CD14-positive monocyte (primary cell): ENCODE data around the gene SHISA6. TPM values are rescaled to one million over a fixed set of nuclear protein-coding genes. Genes with fewer than 3 reads are reported as not detected.

Experiments
- DNase-seq, 3 donors: peaks; one replicate each; pipeline ENCODE4 v3.0.0-alpha.2; 2011 to 2022
- H2AFZ ChIP-seq: 2 replicates; pipeline ENCODE4 v1.6.0; 2012; ENCODE audit warnings: mild to moderate bottlenecking, low read depth, low read length, inconsistent platforms; ENCODE audit not compliant: insufficient read depth, poor library complexity, severe bottlenecking
- H3K27ac ChIP-seq, 2 donors: 1 replicate in 1 of 2; 2 replicates in 1 of 2; pipeline ENCODE4 v1.5.1; 2012 to 2013; ENCODE audit warnings: low read length in 2 of 2, control low read depth in 1 of 2, inconsistent platforms in 1 of 2, low read depth in 1 of 2, mild to moderate bottlenecking in 1 of 2
- H3K27me3 ChIP-seq, 2 donors: one replicate each; pipeline versions ENCODE4 v1.6.0 to v1.6.1; 2011 to 2013; ENCODE audit warnings: low read length in 2 of 2; ENCODE audit not compliant: control insufficient read depth in 2 of 2, insufficient read depth in 2 of 2
- H3K36me3 ChIP-seq, 2 donors: replicated peaks in 1 of 2; 1 replicate in 1 of 2; 2 replicates in 1 of 2; pipeline versions ENCODE4 v1.5.1 to v1.6.1; 2012 to 2013; ENCODE audit warnings: low read length in 2 of 2, control low read depth in 1 of 2, inconsistent platforms in 1 of 2, mild to moderate bottlenecking in 1 of 2; ENCODE audit not compliant: insufficient read depth in 2 of 2, control insufficient read depth in 1 of 2
- H3K4me1 ChIP-seq, 2 donors: 1 replicate in 1 of 2; 2 replicates in 1 of 2; pipeline versions ENCODE4 v1.5.1 to v1.6.1; 2012 to 2013; ENCODE audit warnings: low read length in 2 of 2, control low read depth in 1 of 2, inconsistent platforms in 1 of 2, mild to moderate bottlenecking in 1 of 2, moderate library complexity in 1 of 2; ENCODE audit not compliant: insufficient read depth in 2 of 2, control insufficient read depth in 1 of 2
- H3K4me2 ChIP-seq: replicated peaks from 2 replicates; pipeline ENCODE3; 2012; ENCODE audit warnings: low read length, moderate library complexity, mild to moderate bottlenecking; ENCODE audit not compliant: poor library complexity, severe bottlenecking; ENCODE audit errors: extremely low read depth
- H3K4me3 ChIP-seq, 3 experiments: fragments of 200-600 bp in 1 of 3; sonication (generic) in 1 of 3; replicated peaks in 1 of 3; 1 replicate in 2 of 3; 2 replicates in 1 of 3; pipeline ENCODE4 v1.5.1; 2011 to 2013; ENCODE audit warnings: low read length in 3 of 3, mild to moderate bottlenecking in 3 of 3, control low read depth in 2 of 3, low read depth in 2 of 3, inconsistent platforms in 1 of 3, moderate library complexity in 1 of 3
- H3K79me2 ChIP-seq: 2 replicates; pipeline ENCODE4 v1.6.0; 2012; ENCODE audit warnings: mild to moderate bottlenecking, control low read depth, inconsistent platforms, low read length, moderate library complexity; ENCODE audit not compliant: insufficient read depth
- H3K9ac ChIP-seq: 2 replicates; pipeline ENCODE4 v1.6.0; 2017; ENCODE audit warnings: low read length, mild to moderate bottlenecking; ENCODE audit not compliant: insufficient read depth, poor library complexity, severe bottlenecking
- H3K9me3 ChIP-seq, 2 donors: replicated peaks in 1 of 2; 1 replicate in 1 of 2; 2 replicates in 1 of 2; pipeline versions ENCODE4 v1.5.1 to v1.6.1; 2012 to 2013; ENCODE audit warnings: low read length in 2 of 2, control low read depth in 1 of 2; ENCODE audit not compliant: control insufficient read depth in 1 of 2, insufficient read depth in 1 of 2
- H4K20me1 ChIP-seq: 2 replicates; pipeline ENCODE4 v1.6.0; 2012; ENCODE audit warnings: mild to moderate bottlenecking, low read length, control low read depth, moderate library complexity; ENCODE audit not compliant: insufficient read depth
- H3K27ac Mint-ChIP-seq, 7 donors: one replicate each; pipeline ENCODE4 v1.8.0; 2020; ENCODE audit warnings: mild to moderate bottlenecking in 7 of 7, mixed read lengths in 7 of 7, moderate library complexity in 6 of 7, inconsistent platforms in 2 of 7
- H3K27me3 Mint-ChIP-seq, 3 donors: one replicate each; pipeline ENCODE4 v1.8.0; 2021 to 2022; ENCODE audit warnings: low read depth in 3 of 3, mild to moderate bottlenecking in 3 of 3, mixed read lengths in 3 of 3, moderate library complexity in 3 of 3, inconsistent platforms in 1 of 3
- H3K36me3 Mint-ChIP-seq, 2 donors: one replicate each; pipeline ENCODE4 v1.8.0; 2020; ENCODE audit warnings: mixed read lengths in 2 of 2, inconsistent platforms in 1 of 2, mild to moderate bottlenecking in 1 of 2
- H3K4me1 Mint-ChIP-seq: one replicate; pipeline ENCODE4 v1.8.0; 2020; ENCODE audit warnings: mild to moderate bottlenecking, mixed read lengths
- H3K4me3 Mint-ChIP-seq, 2 donors: one replicate each; pipeline ENCODE4 v1.8.0; 2020; ENCODE audit warnings: mild to moderate bottlenecking in 2 of 2, mixed read lengths in 2 of 2, moderate library complexity in 1 of 2
- H3K9me3 Mint-ChIP-seq, 7 donors: one replicate each; pipeline ENCODE4 v1.8.0; 2020 to 2022; ENCODE audit warnings: mixed read lengths in 7 of 7, mild to moderate bottlenecking in 6 of 7, moderate library complexity in 6 of 7, inconsistent platforms in 2 of 7
- CTCF ChIP-seq: fragments of 200-600 bp; IDR thresholded peaks from one replicate; pipeline ENCODE4 v1.8.0; 2022; ENCODE audit warnings: antibody characterized with exemption, mild to moderate bottlenecking
- WGBS: methylation state at CpG from one replicate; pipeline ENCODE4 v1.1.5; 2013; ENCODE audit warnings: missing lambda C conversion rate; ENCODE audit not compliant: insufficient coverage; 5-methylcytosine and 5-hydroxymethylcytosine counted together
- intact Hi-C, 2 donors: fragments of 100-400 bp; cut with micrococcal nuclease; formaldehyde crosslinking; loops; one replicate each; pipeline versions ENCODE4 v1.15.0 to v1.15.1; 2023
- polyA plus RNA-seq, 3 donors: library from polyadenylated mRNA; depleted of rRNA in 1 of 3; unstranded in 2 of 3; stranded (reverse) in 1 of 3; fragments of 300-500 nt in 2 of 3; fragments of >200 nt in 1 of 3; fragmentation: Illumina TruSeq in 2 of 3; gene quantifications; 1 replicate in 2 of 3; 2 replicates in 1 of 3; pipeline ENCODE4 v1.2.3, GENCODE V29; 2012 to 2021

SHISA6 gene
- polyA plus RNA-seq, 3 donors, result not detected

GRCh38 chr17:11404431-11405276, 163.6 kb downstream of the SHISA6 start:
- Histone ChIP-seq H4K20me1 (no peaks in the 10 kb centered on the region), H3K4me2 (no peak overlapping the region), H2AFZ (no peak overlapping the region), H3K4me1 (no peaks in the 10 kb centered on the region), H3K9ac (no peak overlapping the region), H3K9me3 (peaks cover 37 to 61% of the 10 kb centered on the region in 2 donors), H3K27me3 (no peaks in the 10 kb centered on the region), H3K27ac (no peak overlapping the region), H3K36me3 (no peaks in the 10 kb centered on the region), H3K79me2 (no peaks in the 10 kb centered on the region), H3K4me3 (no peak overlapping the region)
- H3K27ac Mint-ChIP-seq, result no peak overlapping the region
- WGBS, result 90% methylated on average over 5 of the region's 8 CpGs
- no peaks in the 10 kb centered on the region for H3K27me3 Mint-ChIP-seq
- H3K4me3 Mint-ChIP-seq, result no peak overlapping the region
- DNase-seq, result no peak
- no peaks in the 10 kb centered on the region for H3K4me1 Mint-ChIP-seq
- intact Hi-C loops, result loop anchor here in 1 of 2 donors (5.0 kb wide), 1 partner anchor 53 kb away; no protein-coding TSS in a partner anchor
- H3K9me3 Mint-ChIP-seq, result peaks cover 15 to 35% (median 19%) of the 10 kb centered on the region in 7 donors
- TF ChIP-seq CTCF, result no peak
- H3K36me3 Mint-ChIP-seq, result no peaks in the 10 kb centered on the region

- 67% methylated on average over 1 of the region's 3 CpGs for WGBS
- no peak overlapping the region for H3K4me3 ChIP-seq
- H3K4me2 ChIP-seq, result no peak overlapping the region
- H3K36me3 ChIP-seq, result no peaks in the 10 kb centered on the region
- Mint-ChIP-seq H3K4me3 (no peak overlapping the region), H3K9me3 (peaks cover 8 to 34% (median 22%) of the 10 kb centered on the region in 7 donors), H3K27me3 (no peaks in the 10 kb centered on the region), H3K4me1 (no peaks in the 10 kb centered on the region), H3K36me3 (no peaks in the 10 kb centered on the region), H3K27ac (no peak overlapping the region)
- no peaks in the 10 kb centered on the region for H3K27me3 ChIP-seq
- no peak overlapping the region for H2AFZ ChIP-seq
- H3K4me1 ChIP-seq, result no peaks in the 10 kb centered on the region
- no peak for DNase-seq
- H3K27ac ChIP-seq, result no peak overlapping the region
- H3K9me3 ChIP-seq, result peaks cover 37 to 51% of the 10 kb centered on the region in 2 donors
- intact Hi-C loops, result loop anchor here in 1 of 2 donors (5.0 kb wide), 1 partner anchor 51 kb away; no protein-coding TSS in a partner anchor
- TF ChIP-seq CTCF, result no peak
- no peaks in the 10 kb centered on the region for H3K79me2 ChIP-seq
- H3K9ac ChIP-seq, result no peak overlapping the region
- H4K20me1 ChIP-seq, result no peaks in the 10 kb centered on the region
Measured at GRCh38 chr17:11406716-11407115, 165.7 kb downstream of the SHISA6 start.
